Ectodermal cell (in vitro differentiated cells): Measurements from ENCODE around the gene MAN1A2.
"Not testable (repeated sequence)": the region's sequence is repeated elsewhere in the genome, so short reads cannot be mapped to it uniquely, and the experiment has no call there.

Source experiments
- H3K27ac ChIP-seq: 2 replicates; pipeline ENCODE4 v1.7.0; 2013; ENCODE audit warnings: mild to moderate bottlenecking, low read depth, low read length; ENCODE audit not compliant: insufficient read depth, poor library complexity, severe bottlenecking
- H3K27me3 ChIP-seq: 2 replicates; pipeline ENCODE4 v1.7.0; 2013; ENCODE audit warnings: mild to moderate bottlenecking, low read length; ENCODE audit not compliant: insufficient read depth, control insufficient read depth, poor library complexity, severe bottlenecking
- H3K36me3 ChIP-seq: one replicate; pipeline ENCODE4 v1.7.0; 2013; ENCODE audit warnings: low read length; ENCODE audit not compliant: control insufficient read depth, insufficient read depth
- H3K4me1 ChIP-seq: one replicate; pipeline ENCODE4 v1.7.0; 2013; ENCODE audit warnings: low read length; ENCODE audit not compliant: control insufficient read depth, insufficient read depth
- H3K4me3 ChIP-seq: 2 replicates; pipeline ENCODE4 v1.7.0; 2013; ENCODE audit warnings: low read depth, low read length, control low read depth; ENCODE audit not compliant: insufficient read depth
- H3K9me3 ChIP-seq: 2 replicates; pipeline ENCODE4 v1.7.0; 2013; ENCODE audit warnings: mild to moderate bottlenecking, low read length, moderate library complexity; ENCODE audit not compliant: control insufficient read depth
- whole genome bisulfite sequencing, 2 experiments: methylation state at CpG; one replicate each; pipeline ENCODE4 v1.1.7; 2013; ENCODE audit warnings: missing lambda C conversion rate in 2 of 2; 5-methylcytosine and 5-hydroxymethylcytosine counted together

Gene MAN1A2

DNA sequence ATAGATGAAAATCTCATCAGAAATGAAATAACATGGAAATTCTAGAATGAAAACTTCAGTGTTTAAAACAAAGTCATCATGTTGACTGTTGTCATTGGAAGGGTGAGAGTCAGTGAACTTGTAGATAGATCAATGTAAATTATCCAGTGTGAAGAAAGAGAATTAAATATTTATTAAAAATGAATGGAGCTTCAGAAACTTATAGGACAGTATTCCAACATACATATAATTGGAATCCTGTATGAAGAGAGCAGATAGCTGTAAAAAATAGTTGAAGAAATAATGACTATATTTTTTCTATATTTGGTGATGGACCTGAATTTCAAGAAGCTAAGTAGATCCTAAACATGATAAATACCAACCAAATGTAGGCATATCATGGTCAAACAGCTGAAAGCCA, 60.0 kb downstream of the MAN1A2 start:
- Histone ChIP-seq H3K36me3 (no peaks in the 10 kb centered on the region), H3K9me3 (peaks cover 2% of the 10 kb centered on the region), H3K4me1 (no peaks in the 10 kb centered on the region), H3K4me3 (no peak overlapping the region), H3K27ac (no peak overlapping the region), H3K27me3 (no peaks in the 10 kb centered on the region)

DNA sequence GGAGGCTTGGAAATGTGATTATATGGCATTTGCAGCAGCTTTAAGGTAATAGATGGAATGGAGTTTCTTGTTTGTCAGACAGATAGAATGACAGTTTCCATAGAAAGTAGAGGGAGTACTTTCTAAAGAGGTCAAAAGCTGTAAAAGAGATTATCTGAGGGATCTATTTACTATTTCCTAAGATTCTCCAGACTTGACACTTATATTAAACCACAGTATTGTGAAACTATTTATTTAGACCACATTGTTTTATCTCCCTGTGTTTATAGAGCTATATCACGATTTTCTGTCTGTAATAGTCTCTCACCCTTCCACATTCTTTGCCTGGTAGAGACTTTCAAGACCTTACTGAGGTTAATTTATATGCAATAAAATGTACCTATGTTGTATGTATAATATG, 66.7 kb downstream of the MAN1A2 start:
- no peaks in the 10 kb centered on the region for H3K9me3 ChIP-seq
- 100% methylated on average over 1 of the region's 1 CpG; no CpG with 5 or more reads in 1 of the 2 experiments for WGBS, 2 experiments
- H3K4me1 ChIP-seq: no peaks in the 10 kb centered on the region
- no peak overlapping the region for H3K27ac ChIP-seq
- no peak overlapping the region for H3K4me3 ChIP-seq
- H3K36me3 ChIP-seq: no peaks in the 10 kb centered on the region
- H3K27me3 ChIP-seq: no peaks in the 10 kb centered on the region

DNA sequence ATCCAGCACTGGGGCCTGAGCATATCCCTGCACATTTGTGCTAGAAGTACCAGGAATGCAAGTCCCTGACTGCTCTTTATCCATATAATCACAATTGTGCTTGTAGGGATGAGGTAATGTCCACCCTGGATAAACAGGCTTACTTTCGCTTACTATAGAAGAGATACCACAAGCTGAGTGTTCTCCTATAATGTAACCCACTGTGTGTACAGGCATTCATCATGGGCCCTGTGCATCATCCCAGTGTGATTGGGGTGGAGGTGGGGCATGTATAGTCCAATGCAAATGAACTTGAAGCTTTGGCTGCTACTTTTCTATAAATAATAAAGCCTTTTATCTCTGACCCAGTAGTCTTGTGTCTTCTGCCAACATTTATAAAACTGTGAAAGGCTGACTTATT, 69.3 kb downstream of the MAN1A2 start:
- no peaks in the 10 kb centered on the region for H3K4me1 ChIP-seq
- H3K27ac ChIP-seq: no peak overlapping the region
- H3K36me3 ChIP-seq: no peaks in the 10 kb centered on the region
- H3K4me3 ChIP-seq: no peak overlapping the region
- H3K27me3 ChIP-seq: no peaks in the 10 kb centered on the region
- no peaks in the 10 kb centered on the region for H3K9me3 ChIP-seq
- WGBS, 2 experiments: 91 to 100% methylated on average over 1 of the region's 1 CpG

DNA sequence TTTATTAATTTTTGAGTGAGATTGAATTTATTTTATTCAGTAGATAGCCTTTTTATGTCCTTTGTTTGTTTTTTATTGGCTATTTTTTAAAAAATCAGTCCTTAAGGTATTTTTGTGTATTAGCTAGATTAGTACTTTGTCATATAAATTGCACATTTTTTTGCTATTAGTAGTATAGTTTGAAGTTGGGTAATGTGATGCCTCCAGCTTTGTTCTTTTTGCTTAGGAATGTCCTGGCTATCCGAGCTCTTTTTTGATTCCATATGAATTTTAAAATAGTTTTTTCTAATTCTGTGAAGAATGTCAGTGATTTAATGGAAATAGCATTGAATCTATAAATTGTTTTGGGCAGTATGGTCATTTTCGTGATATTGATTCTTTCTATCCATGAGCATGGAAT, 80.4 kb downstream of the MAN1A2 start:
- Histone ChIP-seq H3K4me3 (no peak overlapping the region), H3K9me3 (no peaks in the 10 kb centered on the region), H3K36me3 (no peaks in the 10 kb centered on the region), H3K27me3 (no peaks in the 10 kb centered on the region), H3K4me1 (no peaks in the 10 kb centered on the region), H3K27ac (no peak overlapping the region)
- 93% methylated on average over 2 of the region's 2 CpGs for WGBS, 2 experiments

DNA sequence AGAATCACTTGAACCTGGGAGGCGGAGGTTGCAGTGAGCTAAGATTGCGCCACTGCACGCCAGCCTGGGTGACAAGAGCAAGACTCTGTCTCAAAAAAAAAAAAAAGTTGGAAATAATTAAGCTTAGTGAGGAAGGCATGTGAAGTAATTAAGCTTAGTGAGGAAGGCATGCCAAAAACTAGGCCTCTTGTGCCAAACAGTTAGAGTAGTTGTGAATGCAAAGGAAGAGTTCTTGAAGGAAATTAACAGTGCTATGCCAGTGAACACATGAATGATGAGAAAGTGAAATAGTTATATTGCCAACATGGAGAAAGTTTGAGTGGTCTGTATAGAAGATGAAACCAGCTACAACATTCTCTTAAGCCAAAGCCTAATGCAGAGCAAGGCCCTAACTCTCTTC, 85.0 kb downstream of the MAN1A2 start:
- H3K4me3 ChIP-seq: no peak overlapping the region
- H3K27me3 ChIP-seq: no peaks in the 10 kb centered on the region
- H3K27ac ChIP-seq: no peak overlapping the region
- H3K9me3 ChIP-seq: no peaks in the 10 kb centered on the region
- H3K36me3 ChIP-seq: no peaks in the 10 kb centered on the region
- H3K4me1 ChIP-seq: no peaks in the 10 kb centered on the region
- WGBS, 2 experiments: 87 to 94% methylated on average over 3 of the region's 3 CpGs

DNA sequence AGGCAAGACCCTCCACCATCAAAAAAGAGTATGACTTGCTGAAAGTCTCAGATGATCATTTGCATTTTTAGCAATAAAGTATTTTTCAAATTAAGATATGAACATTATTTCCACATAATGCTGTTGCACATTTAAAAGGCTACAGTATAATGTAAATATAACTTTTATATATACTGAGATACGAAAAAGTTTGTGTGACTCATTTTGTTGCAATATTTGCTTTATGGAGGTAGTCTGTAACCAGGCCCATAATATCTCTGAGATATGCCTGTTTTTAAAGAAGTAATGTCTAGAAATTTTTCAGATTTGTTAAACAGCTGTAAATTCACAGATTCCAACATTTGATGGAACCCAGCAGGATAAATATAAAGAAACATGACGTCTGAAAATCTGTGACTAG, 86.7 kb downstream of the MAN1A2 start:
- no peaks in the 10 kb centered on the region for H3K36me3 ChIP-seq
- H3K9me3 ChIP-seq: no peaks in the 10 kb centered on the region
- no peak overlapping the region for H3K4me3 ChIP-seq
- no peak overlapping the region for H3K27ac ChIP-seq
- no peaks in the 10 kb centered on the region for H3K27me3 ChIP-seq
- H3K4me1 ChIP-seq: no peaks in the 10 kb centered on the region
- WGBS, 2 experiments: 94 to 100% methylated on average over 2 of the region's 2 CpGs

DNA sequence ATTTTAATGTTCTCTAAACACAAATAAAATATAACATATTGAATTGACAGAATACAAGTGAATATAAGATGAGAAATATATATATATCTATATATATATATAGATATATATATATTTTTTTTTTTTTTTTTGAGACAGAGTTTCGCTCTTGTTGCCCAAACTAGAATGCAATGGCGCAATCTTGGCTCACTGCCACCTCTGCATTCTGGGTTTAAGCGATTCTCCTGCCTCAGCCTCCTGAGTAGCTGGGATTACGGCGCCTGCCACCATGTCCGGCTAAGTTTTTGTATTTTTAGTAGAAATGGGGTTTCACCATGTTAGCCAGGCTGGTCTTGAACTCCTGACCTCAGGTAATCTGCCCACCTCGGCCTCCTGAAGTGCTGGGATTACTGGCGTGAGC, 91.2 kb downstream of the MAN1A2 start:
- not testable (repeated sequence) for H3K27ac ChIP-seq, H3K4me3 ChIP-seq, H3K27me3 ChIP-seq, H3K36me3 ChIP-seq, H3K9me3 ChIP-seq, H3K4me1 ChIP-seq
- WGBS, 2 experiments: 88 to 95% methylated on average over 8 of the region's 8 CpGs

DNA sequence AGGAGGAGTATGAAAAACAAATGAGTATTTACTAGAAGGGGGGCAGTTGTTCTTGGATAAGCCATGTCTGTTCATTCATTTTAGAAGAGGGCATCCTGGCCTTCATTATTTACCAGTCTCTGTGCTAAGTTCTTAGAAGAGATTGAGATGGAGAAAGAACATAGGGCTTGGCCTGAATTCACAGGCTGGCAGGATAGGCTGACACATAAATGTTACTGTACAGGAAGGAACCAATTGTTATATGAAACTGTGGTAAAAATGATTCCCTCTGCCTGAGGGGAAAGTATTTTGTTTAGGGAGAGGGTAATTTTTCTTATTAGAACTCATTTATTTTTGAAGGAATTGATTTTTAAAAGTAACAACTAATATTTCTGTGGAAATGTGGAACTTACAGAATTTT, 99.5 kb downstream of the MAN1A2 start:
- H3K9me3 ChIP-seq: no peaks in the 10 kb centered on the region
- no peaks in the 10 kb centered on the region for H3K27me3 ChIP-seq
- H3K36me3 ChIP-seq: no peaks in the 10 kb centered on the region
- H3K4me1 ChIP-seq: no peaks in the 10 kb centered on the region
- H3K4me3 ChIP-seq: no peak overlapping the region
- no peak overlapping the region for H3K27ac ChIP-seq

DNA sequence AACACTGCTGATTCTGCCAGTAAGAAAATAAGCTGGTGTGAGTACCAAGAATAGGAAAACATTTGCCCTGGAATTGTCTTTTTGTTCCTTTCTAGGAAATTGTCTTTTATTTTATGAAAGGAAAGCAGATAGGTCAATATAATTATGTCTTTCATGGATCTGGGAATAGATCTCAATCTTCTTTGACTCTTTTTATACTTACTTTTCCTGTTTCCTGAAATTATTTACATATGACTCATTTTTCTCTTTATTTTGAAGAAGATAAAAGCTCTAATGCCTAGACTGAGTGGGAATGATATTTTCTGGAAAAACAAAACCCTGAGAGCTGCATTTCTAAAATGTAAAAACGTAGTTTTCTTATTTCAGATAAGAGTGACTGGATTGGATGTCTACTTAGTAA, 100.1 kb downstream of the MAN1A2 start:
- 100% methylated on average over 1 of the region's 1 CpG for WGBS, 2 experiments
- H3K27ac ChIP-seq: no peak overlapping the region
- no peak overlapping the region for H3K4me3 ChIP-seq
- H3K4me1 ChIP-seq: no peaks in the 10 kb centered on the region
- H3K9me3 ChIP-seq: no peaks in the 10 kb centered on the region
- H3K36me3 ChIP-seq: no peaks in the 10 kb centered on the region
- H3K27me3 ChIP-seq: no peaks in the 10 kb centered on the region

DNA sequence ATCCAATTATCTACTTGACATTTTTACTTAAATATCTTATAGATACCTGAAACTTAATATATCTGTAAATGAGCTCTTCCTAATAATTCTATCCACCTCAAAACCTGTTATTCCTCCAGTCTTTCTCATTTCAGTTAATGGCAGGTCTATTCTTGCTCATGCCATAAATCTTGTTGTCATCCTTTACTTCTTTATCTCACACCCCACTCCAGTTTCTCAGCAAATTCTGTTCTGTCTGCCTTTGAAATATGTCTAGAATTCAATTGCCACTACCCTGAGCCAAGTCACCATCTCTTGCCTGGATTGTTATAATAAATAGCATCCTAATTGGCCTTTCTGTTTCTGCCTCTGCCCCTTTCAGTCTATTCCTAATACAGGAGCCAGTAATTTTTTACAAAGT, 105.8 kb downstream of the MAN1A2 start:
- Histone ChIP-seq H3K4me1 (no peaks in the 10 kb centered on the region), H3K27me3 (no peaks in the 10 kb centered on the region), H3K9me3 (no peaks in the 10 kb centered on the region), H3K27ac (no peak overlapping the region), H3K4me3 (no peak overlapping the region), H3K36me3 (no peaks in the 10 kb centered on the region)

DNA sequence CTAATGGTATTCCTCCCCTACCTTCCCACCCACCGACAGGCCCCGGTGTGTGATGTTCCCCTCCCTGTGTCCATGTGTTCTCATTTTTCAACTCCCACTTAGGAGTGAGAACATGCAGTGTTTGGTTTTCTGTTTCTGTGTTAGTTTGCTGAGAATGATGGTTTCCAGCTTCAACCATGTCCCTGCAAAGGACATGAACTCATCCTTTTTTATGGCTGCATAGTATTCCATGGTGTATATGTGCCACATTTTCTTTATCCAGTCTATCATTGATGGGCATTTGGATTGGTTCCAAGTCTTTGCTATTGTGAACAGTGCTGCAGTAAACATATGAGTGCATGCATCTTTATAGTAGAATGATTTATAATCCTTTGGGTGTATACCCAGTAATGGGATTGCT, 108.2 kb downstream of the MAN1A2 start:
- H3K4me3 ChIP-seq, H3K9me3 ChIP-seq, H3K27me3 ChIP-seq, H3K27ac ChIP-seq, H3K36me3 ChIP-seq, H3K4me1 ChIP-seq: not testable (repeated sequence)
- WGBS, 2 experiments: 87 to 91% methylated on average over 2 of the region's 2 CpGs
